ENCODE data around the gene VMO1. TPM values are rescaled to one million over a fixed set of nuclear protein-coding genes. Genes with fewer than 3 reads are reported as not detected.

VMO1 gene
- total and polyA plus RNA-seq, 4 donors, result 1.7 to 9.1 (median 3.9) TPM

DNA sequence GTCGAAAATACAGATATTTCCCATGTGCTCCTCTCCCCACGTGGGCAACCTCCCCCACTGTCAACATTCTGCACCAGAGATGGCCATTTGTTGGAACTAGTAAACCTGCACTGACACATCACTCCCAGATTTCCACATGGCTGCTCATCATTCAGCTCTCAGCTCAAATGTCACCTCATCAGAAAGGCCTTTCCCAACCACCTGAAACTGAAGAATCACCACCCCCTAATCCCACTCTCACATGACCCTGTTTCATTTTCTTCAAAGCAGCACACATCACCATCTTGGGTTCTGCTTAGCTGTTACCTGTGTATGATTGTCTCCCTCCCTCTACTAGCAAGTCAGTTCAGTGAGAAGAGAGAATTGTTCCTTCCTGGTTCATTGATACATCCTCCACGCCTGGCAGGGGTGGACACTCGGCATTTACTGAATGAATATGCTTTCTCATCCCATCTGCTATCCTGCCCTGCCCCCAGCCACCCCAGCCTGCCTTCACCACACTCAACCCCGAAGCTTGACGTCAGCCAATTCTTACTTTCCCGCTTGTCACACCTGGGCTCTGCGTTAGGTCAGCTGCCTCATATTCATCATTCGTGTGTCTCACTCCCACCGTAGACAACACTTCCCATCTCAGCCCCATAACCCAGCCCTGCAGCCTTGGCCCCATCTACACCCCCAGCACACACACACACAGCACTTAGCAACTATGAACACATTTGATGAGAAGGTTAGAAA, 14.5 kb upstream of the VMO1 start:
- peaks cover 4 to 15% (median 12%) of the 10 kb centered on the region in 4 donors for H3K4me1 ChIP-seq (ENCODE audit: control insufficient read depth in 4 of 4, insufficient read depth in 4 of 4, low read length in 3 of 4)
- H3K36me3 ChIP-seq (ENCODE audit: control insufficient read depth in 4 of 4, insufficient read depth in 3 of 4, low read depth in 1 of 4, low read length in 3 of 4), result peaks cover 6 to 20% (median 16%) of the 10 kb centered on the region in 4 donors
- no peak overlapping the region for H3K4me3 ChIP-seq (ENCODE audit: low read depth in 1 of 3, low read length in 3 of 3)
- no peak for TF ChIP-seq NR2F2 (IDR thresholded peaks at IDR 0.05)
- TF ChIP-seq SP1 (IDR thresholded peaks at IDR 0.05), result no peak
- TF ChIP-seq, protein P1, sequence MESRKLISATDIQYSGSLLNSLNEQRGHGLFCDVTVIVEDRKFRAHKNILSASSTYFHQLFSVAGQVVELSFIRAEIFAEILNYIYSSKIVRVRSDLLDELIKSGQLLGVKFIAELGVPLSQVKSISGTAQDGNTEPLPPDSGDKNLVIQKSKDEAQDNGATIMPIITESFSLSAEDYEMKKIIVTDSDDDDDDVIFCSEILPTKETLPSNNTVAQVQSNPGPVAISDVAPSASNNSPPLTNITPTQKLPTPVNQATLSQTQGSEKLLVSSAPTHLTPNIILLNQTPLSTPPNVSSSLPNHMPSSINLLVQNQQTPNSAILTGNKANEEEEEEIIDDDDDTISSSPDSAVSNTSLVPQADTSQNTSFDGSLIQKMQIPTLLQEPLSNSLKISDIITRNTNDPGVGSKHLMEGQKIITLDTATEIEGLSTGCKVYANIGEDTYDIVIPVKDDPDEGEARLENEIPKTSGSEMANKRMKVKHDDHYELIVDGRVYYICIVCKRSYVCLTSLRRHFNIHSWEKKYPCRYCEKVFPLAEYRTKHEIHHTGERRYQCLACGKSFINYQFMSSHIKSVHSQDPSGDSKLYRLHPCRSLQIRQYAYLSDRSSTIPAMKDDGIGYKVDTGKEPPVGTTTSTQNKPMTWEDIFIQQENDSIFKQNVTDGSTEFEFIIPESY (IDR thresholded peaks at IDR 0.05), result no peak
- no peak for TF ChIP-seq FOXA1 (IDR thresholded peaks at IDR 0.05)
- no peak for TF ChIP-seq JUND (IDR thresholded peaks at IDR 0.05)
- TF ChIP-seq, protein P2, sequence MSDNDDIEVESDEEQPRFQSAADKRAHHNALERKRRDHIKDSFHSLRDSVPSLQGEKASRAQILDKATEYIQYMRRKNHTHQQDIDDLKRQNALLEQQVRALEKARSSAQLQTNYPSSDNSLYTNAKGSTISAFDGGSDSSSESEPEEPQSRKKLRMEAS (IDR thresholded peaks at IDR 0.05), result no peak
- no peak for TF ChIP-seq RXRA (IDR thresholded peaks at IDR 0.05)
- TF ChIP-seq, protein P3, sequence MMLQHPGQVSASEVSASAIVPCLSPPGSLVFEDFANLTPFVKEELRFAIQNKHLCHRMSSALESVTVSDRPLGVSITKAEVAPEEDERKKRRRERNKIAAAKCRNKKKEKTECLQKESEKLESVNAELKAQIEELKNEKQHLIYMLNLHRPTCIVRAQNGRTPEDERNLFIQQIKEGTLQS (IDR thresholded peaks at IDR 0.05), result no peak
- TF ChIP-seq, protein P4, sequence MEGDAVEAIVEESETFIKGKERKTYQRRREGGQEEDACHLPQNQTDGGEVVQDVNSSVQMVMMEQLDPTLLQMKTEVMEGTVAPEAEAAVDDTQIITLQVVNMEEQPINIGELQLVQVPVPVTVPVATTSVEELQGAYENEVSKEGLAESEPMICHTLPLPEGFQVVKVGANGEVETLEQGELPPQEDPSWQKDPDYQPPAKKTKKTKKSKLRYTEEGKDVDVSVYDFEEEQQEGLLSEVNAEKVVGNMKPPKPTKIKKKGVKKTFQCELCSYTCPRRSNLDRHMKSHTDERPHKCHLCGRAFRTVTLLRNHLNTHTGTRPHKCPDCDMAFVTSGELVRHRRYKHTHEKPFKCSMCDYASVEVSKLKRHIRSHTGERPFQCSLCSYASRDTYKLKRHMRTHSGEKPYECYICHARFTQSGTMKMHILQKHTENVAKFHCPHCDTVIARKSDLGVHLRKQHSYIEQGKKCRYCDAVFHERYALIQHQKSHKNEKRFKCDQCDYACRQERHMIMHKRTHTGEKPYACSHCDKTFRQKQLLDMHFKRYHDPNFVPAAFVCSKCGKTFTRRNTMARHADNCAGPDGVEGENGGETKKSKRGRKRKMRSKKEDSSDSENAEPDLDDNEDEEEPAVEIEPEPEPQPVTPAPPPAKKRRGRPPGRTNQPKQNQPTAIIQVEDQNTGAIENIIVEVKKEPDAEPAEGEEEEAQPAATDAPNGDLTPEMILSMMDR (IDR thresholded peaks at IDR 0.05; ENCODE audit: low read depth, low read length, missing input control), result no peak
- TF ChIP-seq TAF1 (conservative IDR thresholded peaks at IDR 0.05), result no peak
- no peak for TF ChIP-seq HNF4G (IDR thresholded peaks at IDR 0.05)
- no peak for TF ChIP-seq RAD21 (IDR thresholded peaks at IDR 0.05)
- no peak for TF ChIP-seq YY1 (IDR thresholded peaks at IDR 0.05)
- TF ChIP-seq FOXA2 (IDR thresholded peaks at IDR 0.05), result no peak
- no peak for TF ChIP-seq HNF4A (conservative IDR thresholded peaks at IDR 0.05)
- no peak for TF ChIP-seq GABPA (IDR thresholded peaks at IDR 0.05 in 1 of 2, conservative IDR thresholded peaks at IDR 0.05 in 1 of 2)
- TF ChIP-seq, protein P5, sequence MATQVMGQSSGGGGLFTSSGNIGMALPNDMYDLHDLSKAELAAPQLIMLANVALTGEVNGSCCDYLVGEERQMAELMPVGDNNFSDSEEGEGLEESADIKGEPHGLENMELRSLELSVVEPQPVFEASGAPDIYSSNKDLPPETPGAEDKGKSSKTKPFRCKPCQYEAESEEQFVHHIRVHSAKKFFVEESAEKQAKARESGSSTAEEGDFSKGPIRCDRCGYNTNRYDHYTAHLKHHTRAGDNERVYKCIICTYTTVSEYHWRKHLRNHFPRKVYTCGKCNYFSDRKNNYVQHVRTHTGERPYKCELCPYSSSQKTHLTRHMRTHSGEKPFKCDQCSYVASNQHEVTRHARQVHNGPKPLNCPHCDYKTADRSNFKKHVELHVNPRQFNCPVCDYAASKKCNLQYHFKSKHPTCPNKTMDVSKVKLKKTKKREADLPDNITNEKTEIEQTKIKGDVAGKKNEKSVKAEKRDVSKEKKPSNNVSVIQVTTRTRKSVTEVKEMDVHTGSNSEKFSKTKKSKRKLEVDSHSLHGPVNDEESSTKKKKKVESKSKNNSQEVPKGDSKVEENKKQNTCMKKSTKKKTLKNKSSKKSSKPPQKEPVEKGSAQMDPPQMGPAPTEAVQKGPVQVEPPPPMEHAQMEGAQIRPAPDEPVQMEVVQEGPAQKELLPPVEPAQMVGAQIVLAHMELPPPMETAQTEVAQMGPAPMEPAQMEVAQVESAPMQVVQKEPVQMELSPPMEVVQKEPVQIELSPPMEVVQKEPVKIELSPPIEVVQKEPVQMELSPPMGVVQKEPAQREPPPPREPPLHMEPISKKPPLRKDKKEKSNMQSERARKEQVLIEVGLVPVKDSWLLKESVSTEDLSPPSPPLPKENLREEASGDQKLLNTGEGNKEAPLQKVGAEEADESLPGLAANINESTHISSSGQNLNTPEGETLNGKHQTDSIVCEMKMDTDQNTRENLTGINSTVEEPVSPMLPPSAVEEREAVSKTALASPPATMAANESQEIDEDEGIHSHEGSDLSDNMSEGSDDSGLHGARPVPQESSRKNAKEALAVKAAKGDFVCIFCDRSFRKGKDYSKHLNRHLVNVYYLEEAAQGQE (IDR thresholded peaks at IDR 0.05), result no peak
- no peak for TF ChIP-seq EGR1 (IDR thresholded peaks at IDR 0.05; ENCODE audit: low read depth in 2 of 2)
- H3K9ac ChIP-seq (ENCODE audit: low read depth in 1 of 2, low read length in 2 of 2), result no peak overlapping the region
- no peaks in the 10 kb centered on the region for H3K27me3 ChIP-seq (ENCODE audit: control insufficient read depth in 4 of 4, insufficient read depth in 4 of 4, low read length in 3 of 4)
- no peak for DNase-seq (ENCODE audit: low spot score)
- 90% methylated on average over 10 of the region's 10 CpGs for WGBS
- no peaks in the 10 kb centered on the region for H3K9me3 ChIP-seq (ENCODE audit: control insufficient read depth in 4 of 4, low read length in 3 of 4)
- H3K27ac ChIP-seq (ENCODE audit: low read depth in 1 of 2, low read length in 2 of 2), result no peak overlapping the region

All from liver (tissue), 9 donors.